HepG2 (cell line): ENCODE measurements around the gene TOMM20. TPM values are rescaled to one million over a fixed set of nuclear protein-coding genes. Genes with fewer than 3 reads are reported as not detected.

Experiments used
- CEBPB ChIP-seq: IDR thresholded peaks from 2 replicates; pipeline ENCODE4 v1.6.1; 2011; ENCODE audit warnings: low read depth, low read length, improper control_type of control experiment, borderline replicate concordance
- NCOA2 ChIP-seq: sonication (generic); formaldehyde crosslinking; IDR thresholded peaks from 2 replicates; pipeline ENCODE4 v1.8.0; 2022; ENCODE audit warnings: inconsistent platforms
- SNAPC4 ChIP-seq: sonication (generic); formaldehyde crosslinking; IDR thresholded peaks from 2 replicates; pipeline ENCODE4 v1.4.0; 2020; ENCODE audit warnings: mild to moderate bottlenecking, missing genetic modification reagents
- TFAP4 ChIP-seq: sonication (generic); IDR thresholded peaks from 2 replicates; pipeline ENCODE4 v1.6.1; 2016; ENCODE audit warnings: low read depth, borderline replicate concordance
- THYN1 ChIP-seq: sonication (generic); formaldehyde crosslinking; IDR thresholded peaks from 2 replicates; pipeline ENCODE4 v1.8.1; 2023; ENCODE audit warnings: low read depth, mild to moderate bottlenecking, moderate library complexity, missing genetic modification reagents, borderline replicate concordance
- ZBTB43 ChIP-seq: sonication (generic); formaldehyde crosslinking; conservative IDR thresholded peaks from 2 replicates; pipeline ENCODE4 v1.4.0; 2020; ENCODE audit warnings: missing genetic modification reagents
- ZNF18 ChIP-seq: sonication (generic); formaldehyde crosslinking; IDR thresholded peaks from 2 replicates; pipeline ENCODE4 v1.8.0; 2022; ENCODE audit warnings: mild to moderate bottlenecking, missing genetic modification reagents; ENCODE audit not compliant: insufficient replicate concordance
- ZNF350 ChIP-seq: sonication (generic); formaldehyde crosslinking; IDR thresholded peaks from 2 replicates; pipeline ENCODE4 v1.4.0; 2020; ENCODE audit warnings: mild to moderate bottlenecking, low read depth, missing genetic modification reagents, borderline replicate concordance
- ZNF407 ChIP-seq: sonication (generic); formaldehyde crosslinking; IDR thresholded peaks from one replicate; pipeline ENCODE4 v1.5.1; 2020; ENCODE audit warnings: mild to moderate bottlenecking, missing genetic modification reagents; ENCODE audit errors: not compliant biosample characterization
- ZNF841 ChIP-seq: sonication (generic); formaldehyde crosslinking; IDR thresholded peaks from 2 replicates; pipeline ENCODE4 v1.8.1; 2023; ENCODE audit warnings: missing genetic modification reagents, borderline replicate concordance
- polyA plus RNA-seq, 8 experiments: library from polyadenylated mRNA; depleted of rRNA in 3 of 8; stranded (reverse) in 7 of 8; unstranded in 1 of 8; fragments of >200 nt; fragmentation: Illumina TruSeq in 4 of 8; extraction: Trizol in 4 of 8; gene quantifications; 2 replicates each; pipeline versions ENCODE4 v1.2.1 to v1.2.3, GENCODE V29; 2011 to 2016; ENCODE audit warnings: low read depth in 4 of 8, missing spikeins in 1 of 8, mixed read lengths in 1 of 8; ENCODE audit not compliant: insufficient read depth in 1 of 8
- total RNA-seq, 5 experiments: library from RNA; depleted of rRNA; stranded (reverse); fragments of >200 nt; fragmentation: Illumina TruSeq; extraction: Trizol; gene quantifications; 2 replicates each; pipeline ENCODE4 v1.2.3, GENCODE V29; 2016; ENCODE audit warnings: low read depth in 1 of 5

Gene TOMM20
- total and polyA plus RNA-seq, 2 of the 13 experiments (the other 11 are each of a cell fraction or from before 2014, with no cell fraction given), result 153 to 376 TPM

GRCh38 chr1:235073331-235073967, 55.2 kb downstream of the TOMM20 start (continued):
- TF ChIP-seq ZNF407 (peak; percentile 71), ZNF350 (CRISPR knock-in tag) (peak; percentile 86), THYN1 (no peak), ZNF18 (CRISPR knock-in tag) (peak; percentile 26), NCOA2 (CRISPR knock-in tag) (peak; percentile 97), ZNF841 (CRISPR knock-in tag) (no peak), ZBTB43 (CRISPR knock-in tag) (peak; percentile 41; the same call in 1 of the 2 replicates), TFAP4 (peak; percentile 84; the same call in 1 of the 2 replicates), SNAPC4 (CRISPR knock-in tag) (0 out of 2 replicates have a peak, but pooled peaks have one; percentile 76), CEBPB (peak; percentile 93)
